GM21381 (cell line): ENCODE data around the gene TMED8.
"Not testable (repeated sequence)": the region's sequence is repeated elsewhere in the genome, so short reads cannot be mapped to it uniquely, and the experiment has no call there.

Experiments used
- ATAC-seq: cut with Tn5 transposase; IDR thresholded peaks from one replicate; pipeline ENCODE4 v1.9.1; 2021; ENCODE audit warnings: mild to moderate bottlenecking, moderate library complexity; ENCODE audit not compliant: unreplicated experiment

TMED8 gene

DNA sequence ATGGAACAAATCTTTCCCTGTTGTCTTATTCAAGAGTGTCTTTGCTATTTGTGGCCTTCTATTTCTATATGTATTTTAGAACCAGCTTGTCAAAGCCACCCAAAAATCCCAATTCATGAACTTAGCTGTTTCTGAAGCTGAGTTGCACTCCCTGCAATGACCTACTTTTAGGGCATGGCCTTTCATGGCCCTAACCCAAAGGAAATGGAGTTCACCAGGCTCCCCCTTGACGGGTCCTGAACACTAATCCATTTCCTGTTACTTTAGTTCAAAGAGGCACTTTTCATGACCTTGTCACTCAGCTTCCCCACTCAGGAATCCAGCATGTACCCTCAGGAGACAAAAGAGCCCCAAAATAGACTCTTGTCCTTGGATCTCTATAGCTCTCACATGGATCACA lies 7.6 kb downstream of the TMED8 start:
- no peak for ATAC-seq

GRCh38 chr14:77364146-77364545 lies 12.7 kb downstream of the TMED8 start:
- ATAC-seq: no peak

DNA sequence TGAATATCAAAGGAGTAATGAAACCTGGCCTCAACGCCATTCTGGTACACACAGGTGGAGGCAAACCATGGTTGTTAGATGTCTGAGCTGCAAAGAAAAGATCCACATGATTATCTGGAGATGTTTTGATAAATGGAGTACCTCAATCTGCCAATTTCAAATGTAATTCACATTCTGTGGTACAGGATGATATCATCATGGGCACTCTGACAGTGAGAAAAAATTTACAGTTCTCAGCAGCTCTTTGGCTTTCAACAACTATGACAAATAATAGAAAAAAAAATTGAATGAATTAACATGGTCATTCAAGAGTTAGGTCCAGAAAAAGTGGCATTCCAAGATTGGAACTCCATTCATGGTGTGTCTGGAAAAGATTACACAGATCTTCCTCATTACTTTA lies 17.3 kb downstream of the TMED8 start:
- ATAC-seq: no peak

DNA sequence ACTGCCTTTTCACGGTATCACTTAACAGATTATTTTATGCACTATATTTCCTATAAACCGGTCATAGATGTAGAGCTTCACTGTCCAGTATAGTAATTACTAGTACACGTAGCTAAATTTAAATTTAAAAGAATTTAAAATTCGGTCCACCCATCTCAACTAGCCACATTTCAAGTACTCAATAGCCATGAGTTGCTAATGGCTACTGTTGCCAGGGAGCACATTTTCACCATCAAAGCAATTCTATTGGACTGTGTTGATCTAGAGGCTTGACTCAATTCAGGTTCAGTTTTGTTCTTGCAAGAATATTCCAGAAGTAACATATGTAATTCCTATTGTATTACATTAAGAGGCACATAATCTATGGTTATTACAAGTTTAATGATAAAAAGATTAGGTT lies 20.0 kb downstream of the TMED8 start:
- ATAC-seq: no peak

GRCh38 chr14:77355811-77356210 lies 21.1 kb downstream of the TMED8 start:
- ATAC-seq: no peak

DNA sequence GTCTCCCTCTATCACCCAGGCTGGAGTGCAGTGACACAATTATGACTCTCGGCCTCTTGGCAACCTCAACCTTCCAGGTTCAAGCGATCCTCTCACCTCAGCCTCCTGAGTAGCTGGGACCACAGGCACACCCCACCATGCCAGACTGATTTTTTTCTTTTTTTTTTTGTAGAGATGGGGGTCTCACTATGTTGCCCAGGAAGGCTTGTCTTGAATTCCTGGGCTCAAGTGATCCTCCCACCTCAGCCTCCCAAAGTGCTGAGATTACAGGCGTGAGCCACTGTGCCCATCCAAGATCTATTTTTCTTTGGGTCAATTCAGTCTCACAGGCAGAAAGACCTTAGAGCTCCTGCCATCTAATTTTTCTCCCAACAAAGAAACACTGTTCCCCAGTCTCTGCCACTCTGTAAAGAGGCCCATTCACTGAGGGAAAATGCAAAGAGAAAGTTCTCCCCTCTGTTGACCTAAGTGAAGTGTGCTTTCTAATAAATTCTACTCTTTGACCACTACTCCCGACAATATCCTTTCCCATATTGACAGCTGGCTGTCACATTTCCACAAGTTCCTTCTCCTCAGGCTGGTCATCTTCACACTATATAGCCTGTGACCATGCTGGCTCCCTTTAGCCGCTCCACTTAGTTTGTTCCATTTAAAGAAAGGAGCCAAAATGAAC lies 23.3 kb downstream of the TMED8 start:
- ATAC-seq: no peak

GRCh38 chr14:77347751-77348150 lies 29.1 kb downstream of the TMED8 start:
- ATAC-seq: no peak

GRCh38 chr14:77346495-77346894 lies 30.4 kb downstream of the TMED8 start:
- no peak for ATAC-seq

GRCh38 chr14:77344377-77344996 lies 32.4 kb downstream of the TMED8 start:
- no peak for ATAC-seq

GRCh38 chr14:77343662-77344061 lies 33.2 kb downstream of the TMED8 start:
- no peak for ATAC-seq

DNA sequence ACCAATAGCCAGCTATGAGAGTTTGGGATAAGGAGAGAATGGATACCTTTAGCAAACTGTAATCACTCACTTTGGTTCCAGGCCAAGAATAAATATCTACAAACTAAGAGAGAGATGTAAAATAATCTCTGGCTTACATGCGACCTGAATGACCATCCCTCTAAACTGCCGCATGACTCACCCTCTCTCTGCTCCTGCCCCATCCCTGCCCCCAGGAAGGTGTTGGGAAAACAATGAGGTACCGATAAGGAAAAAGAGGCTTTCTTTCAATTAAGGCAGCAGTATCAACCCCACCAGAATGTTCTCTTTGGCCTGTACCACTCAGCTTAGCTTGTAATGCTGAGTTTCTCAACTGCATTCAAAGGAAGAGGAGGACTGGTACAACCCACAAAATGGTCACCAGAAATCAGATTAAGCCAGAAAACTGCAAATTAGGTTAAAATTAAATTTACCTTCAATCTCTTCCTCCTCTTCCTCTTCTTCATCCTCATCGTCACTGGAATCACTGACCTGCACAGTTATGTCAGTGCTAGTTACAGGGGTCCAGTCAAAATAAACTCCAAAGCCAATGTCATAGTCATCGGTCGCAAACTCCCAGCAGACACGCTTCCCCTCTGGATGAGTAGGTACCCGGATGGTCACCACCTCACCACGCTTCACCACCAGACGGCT lies 34.0 kb downstream of the TMED8 start:
- no peak for ATAC-seq

DNA sequence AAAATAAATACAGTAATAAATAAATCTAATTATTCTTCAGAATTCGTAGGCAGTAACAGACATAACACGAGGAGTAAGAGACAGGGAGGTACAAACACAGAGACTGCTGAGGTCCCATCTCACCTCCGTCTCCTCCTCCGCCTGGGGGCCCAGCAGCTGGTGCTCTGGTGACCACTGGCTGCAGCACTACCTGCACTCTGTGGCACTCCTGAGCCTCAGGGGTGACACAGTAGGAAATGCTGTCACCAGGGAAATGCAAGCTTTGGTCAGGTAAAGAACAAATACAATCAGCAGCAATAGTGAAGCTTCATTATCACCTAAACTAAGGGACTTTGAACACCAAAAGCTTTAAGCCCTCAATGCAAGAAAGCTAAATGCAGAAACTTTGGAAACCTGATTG lies 36.5 kb downstream of the TMED8 start:
- no peak for ATAC-seq

DNA sequence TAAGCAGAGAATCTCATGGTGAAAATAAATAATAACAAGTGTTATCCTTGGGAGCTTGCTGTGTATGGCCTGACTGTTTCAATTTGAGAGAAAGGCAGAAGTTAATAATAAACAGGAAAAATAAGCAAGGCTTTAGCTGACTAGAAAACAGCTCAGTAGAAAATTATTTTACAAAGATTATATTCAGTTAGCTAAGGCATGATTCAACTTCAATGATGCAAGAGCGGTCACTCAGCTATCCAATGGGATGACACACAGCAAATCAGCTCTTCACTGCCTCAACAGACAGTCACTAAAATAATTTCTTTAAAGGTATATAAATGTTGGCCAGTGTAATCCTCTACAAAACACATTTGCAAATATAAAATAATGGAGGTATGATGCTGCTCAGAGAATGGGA lies 37.5 kb downstream of the TMED8 start:
- no peak for ATAC-seq

GRCh38 chr14:77338302-77338701 lies 38.6 kb downstream of the TMED8 start:
- no peak for ATAC-seq

- ATAC-seq: no peak
These were observed 39.0 kb downstream of the TMED8 start for GRCh38 chr14:77337880-77338279.

DNA sequence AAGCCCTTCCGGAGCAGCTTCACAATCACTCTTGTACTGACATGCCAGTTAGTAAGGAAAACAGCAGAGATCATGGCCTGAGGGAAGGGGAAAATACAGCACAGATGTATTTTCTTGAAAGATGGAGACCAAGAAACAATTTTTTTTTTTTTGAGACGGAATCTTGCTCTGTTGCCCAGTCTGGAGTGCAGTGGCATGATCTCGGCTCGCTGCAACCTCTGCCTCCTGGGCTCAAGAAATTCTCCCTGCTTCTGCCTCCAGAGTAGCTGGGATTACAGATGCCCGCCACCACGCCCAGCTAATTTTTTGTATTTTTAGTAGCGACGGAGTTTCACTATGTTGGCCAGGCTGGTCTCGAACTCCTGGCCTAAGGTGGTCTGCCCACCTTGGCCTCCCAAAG lies 39.6 kb downstream of the TMED8 start:
- ATAC-seq: not testable (repeated sequence)

DNA sequence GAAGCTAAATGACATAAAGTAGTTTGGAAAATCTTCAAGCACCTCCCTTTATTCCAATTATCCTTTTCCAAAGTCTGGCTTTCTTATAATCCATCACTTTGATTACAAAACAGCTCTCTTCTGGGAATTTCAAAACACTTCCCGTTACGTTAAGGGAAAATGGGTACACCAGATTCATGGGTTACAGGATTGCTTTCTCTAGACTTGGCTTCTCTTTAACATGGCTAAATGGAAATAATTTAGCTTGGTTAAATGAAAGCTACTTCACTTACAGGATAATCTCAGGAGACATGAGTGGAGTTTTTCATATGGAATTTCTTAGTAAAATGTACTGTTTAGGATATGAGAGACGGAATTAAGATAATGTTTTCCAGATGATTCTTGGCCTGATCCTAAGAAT lies 41.3 kb downstream of the TMED8 start:
- ATAC-seq: no peak

GRCh38 chr14:77329872-77330271 lies 47.0 kb downstream of the TMED8 start:
- no peak for ATAC-seq

DNA sequence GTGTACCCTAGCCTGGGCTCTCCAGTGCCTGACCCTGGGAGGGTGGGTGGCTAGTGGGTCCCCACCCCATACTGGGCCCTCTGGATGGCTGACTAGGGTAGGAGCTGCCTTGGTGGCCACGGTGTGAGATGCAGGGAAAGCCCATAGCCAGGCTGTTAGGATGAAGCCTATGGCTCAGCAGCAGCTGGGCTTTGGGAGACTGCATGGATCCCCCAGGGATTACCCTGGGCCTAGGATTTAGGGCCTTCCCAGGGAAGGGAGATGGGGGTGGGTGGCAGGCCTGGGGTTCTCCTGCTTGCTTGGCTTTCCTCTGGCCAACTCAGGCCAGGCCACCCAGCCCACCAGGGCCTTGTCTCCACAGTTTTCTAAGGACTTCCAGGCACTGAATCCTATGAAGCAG lies 49.8 kb downstream of the TMED8 start:
- ATAC-seq: no peak

DNA sequence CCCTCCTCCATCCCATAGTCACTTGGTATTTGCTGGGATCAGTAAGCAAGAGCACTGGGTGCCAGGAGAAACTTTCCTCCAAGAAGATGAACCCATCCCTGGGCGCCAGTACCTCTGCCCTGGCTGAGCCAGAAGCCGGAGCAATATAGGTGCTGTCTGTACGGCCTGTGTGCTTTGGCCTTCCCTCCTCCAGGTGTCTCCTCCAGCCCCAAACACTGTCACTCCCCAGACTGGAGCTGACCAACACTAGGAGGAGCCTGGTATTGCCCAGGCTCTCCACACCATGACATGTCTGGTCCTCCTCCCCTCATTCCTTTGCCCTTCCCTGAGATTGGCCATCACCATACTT lies 51.2 kb downstream of the TMED8 start:
- ATAC-seq: no peak

- no peak for ATAC-seq
These were observed 51.8 kb downstream of the TMED8 start for GRCh38 chr14:77324816-77325745.
